GM12878 (cell line): Measurements from ENCODE around the gene SLITRK5. TPM values are rescaled to one million over a fixed set of nuclear protein-coding genes. Genes with fewer than 3 reads are reported as not detected.

Source experiments
- BCL3 ChIP-seq: IDR thresholded peaks from 2 replicates; pipeline ENCODE4 v1.6.1; 2011; ENCODE audit warnings: borderline replicate concordance, low read depth, mild to moderate bottlenecking, moderate library complexity, low read length; ENCODE audit not compliant: insufficient read depth, poor library complexity, severe bottlenecking
- ETV6 ChIP-seq, 2 experiments: fragments of 450-650 bp in 1 of 2; IDR thresholded peaks in 1 of 2; conservative IDR thresholded peaks in 1 of 2; 2 replicates each; pipeline ENCODE4 v1.6.1; 2014; ENCODE audit warnings: antibody characterized with exemption in 1 of 2, borderline replicate concordance in 1 of 2, low read depth in 1 of 2, mild to moderate bottlenecking in 1 of 2, moderate library complexity in 1 of 2
- GABPA ChIP-seq: IDR thresholded peaks from 2 replicates; pipeline ENCODE4 v1.6.1; 2014; ENCODE audit warnings: antibody characterized with exemption, low read depth, mild to moderate bottlenecking, inconsistent platforms
- HDAC2 ChIP-seq: fragments of 200-600 bp; sonication (generic); IDR thresholded peaks from 2 replicates; pipeline ENCODE4 v1.6.1; 2017
- POLR2A ChIP-seq: IDR thresholded peaks from 2 replicates; pipeline ENCODE4 v1.6.1; 2011; ENCODE audit warnings: low read depth, mild to moderate bottlenecking, low read length
- RELA ChIP-seq: fragments of 450-650 bp; IDR thresholded peaks from 2 replicates; pipeline ENCODE4 v1.8.0; 2014; ENCODE audit warnings: borderline replicate concordance; ENCODE audit not compliant: partially characterized antibody
- REST ChIP-seq: IDR thresholded peaks from 2 replicates; pipeline ENCODE4 v1.6.1; 2012; ENCODE audit warnings: mild to moderate bottlenecking, low read depth, low read length
- TARDBP ChIP-seq: IDR thresholded peaks from 2 replicates; pipeline ENCODE4 v1.6.1; 2016; ENCODE audit warnings: borderline replicate concordance
- ZBTB11 ChIP-seq: fragments of 450-650 bp; formaldehyde crosslinking; IDR thresholded peaks from 2 replicates; pipeline ENCODE4 v1.5.0; 2022; ENCODE audit warnings: mild to moderate bottlenecking, missing genetic modification characterization
- ZNF274 ChIP-seq: IDR thresholded peaks from one replicate; pipeline ENCODE4 v1.8.0; 2011; ENCODE audit not compliant: insufficient read length, insufficient read depth
- polyA plus RNA-seq, 11 experiments: library from polyadenylated mRNA; depleted of rRNA in 4 of 11; unstranded in 6 of 11; stranded (reverse) in 5 of 11; fragments of >200 nt; fragmentation: Nextera tagmentation in 4 of 11; fragmentation: Illumina TruSeq in 1 of 11; extraction: Ambion mirVana in 4 of 11; extraction: Trizol in 1 of 11; gene quantifications; 1 replicate in 1 of 11; 2 replicates in 10 of 11; pipeline versions ENCODE4 v1.2.1 to v1.2.3, GENCODE V29; 2011 to 2016; ENCODE audit warnings: inconsistent platforms in 2 of 11, missing spikeins in 2 of 11, low read depth in 1 of 11
- total RNA-seq, 4 experiments: library from RNA; depleted of rRNA in 3 of 4; stranded (reverse); fragments of >200 nt in 3 of 4; fragmentation: Illumina TruSeq in 1 of 4; extraction: Trizol in 1 of 4; gene quantifications; 2 replicates each; pipeline versions ENCODE4 v1.2.1 to v1.2.3, GENCODE V29; 2013 to 2021

SLITRK5 gene
- total and polyA plus RNA-seq, 10 of the 15 experiments (the other 5 are each of a cell fraction or from before 2014, with no cell fraction given), result under 0.01 to 0.08 (median under 0.01) TPM; not detected in 7

GRCh38 chr13:87675851-87676250 is 4.7 kb downstream of the SLITRK5 start (continued):
- no peak for TF ChIP-seq ZBTB11 (CRISPR knock-in tag)
- no peak for TF ChIP-seq POLR2A
- no peak for TF ChIP-seq ETV6 (conservative IDR thresholded peaks at IDR 0.05 in 1 of 2, IDR thresholded peaks at IDR 0.05 in 1 of 2; ENCODE audit: borderline replicate concordance in 1 of 2, low read depth in 1 of 2)
- TF ChIP-seq REST, result no peak
- no peak for TF ChIP-seq HDAC2
- no peak for TF ChIP-seq RELA
- no peak for TF ChIP-seq BCL3
- no peak for TF ChIP-seq ZNF274
- no peak for TF ChIP-seq TARDBP
- no peak for TF ChIP-seq GABPA
